Heart left ventricle (tissue), 16 donors: Measurements from ENCODE around the gene DHRS3. TPM values are rescaled to one million over a fixed set of nuclear protein-coding genes. Genes with fewer than 3 reads are reported as not detected.

Experiments
- ATAC-seq, 4 donors: fragments of 200-7000 bp; cut with Tn5 transposase; one replicate each; pipeline ENCODE4 v1.9.1; 2020 to 2022; ENCODE audit warnings: moderate library complexity in 4 of 4, mild to moderate bottlenecking in 3 of 4, moderate number of reproducible peaks in 1 of 4
- DNase-seq, 5 donors: peaks; one replicate each; pipeline ENCODE4 v3.0.0-alpha.2; 2020
- H3K27ac ChIP-seq, 12 donors: fragments of 200-600 bp; sonication (generic) in 4 of 12; one replicate each; pipeline versions ENCODE4 v1.5.0 to v1.8.0; 2016 to 2022; ENCODE audit warnings: mild to moderate bottlenecking in 2 of 12
- H3K27me3 ChIP-seq, 9 donors: fragments of 200-600 bp; sonication (generic) in 2 of 9; one replicate each; pipeline versions ENCODE4 v1.5.1 to v1.8.0; 2016 to 2022; ENCODE audit warnings: mild to moderate bottlenecking in 3 of 9
- H3K36me3 ChIP-seq, 9 donors: fragments of 200-600 bp; sonication (generic) in 2 of 9; one replicate each; pipeline versions ENCODE4 v1.5.0 to v1.8.0; 2018 to 2022; ENCODE audit warnings: mild to moderate bottlenecking in 2 of 9
- H3K4me1 ChIP-seq, 12 donors: fragments of 200-600 bp; sonication (generic) in 4 of 12; one replicate each; pipeline versions ENCODE4 v1.5.0 to v1.8.0; 2016 to 2022; ENCODE audit warnings: mild to moderate bottlenecking in 3 of 12
- H3K4me3 ChIP-seq, 12 donors: fragments of 200-600 bp; sonication (generic) in 4 of 12; one replicate each; pipeline versions ENCODE4 v1.5.0 to v1.8.0; 2017 to 2022; ENCODE audit warnings: mild to moderate bottlenecking in 9 of 12, moderate library complexity in 4 of 12
- H3K9me3 ChIP-seq, 12 donors: fragments of 200-600 bp; sonication (generic) in 4 of 12; one replicate each; pipeline versions ENCODE4 v1.5.0 to v1.8.0; 2016 to 2022; ENCODE audit warnings: mild to moderate bottlenecking in 1 of 12
- CTCF ChIP-seq, 12 donors: fragments of 200-600 bp; sonication (generic) in 4 of 12; IDR thresholded peaks; one replicate each; pipeline versions ENCODE4 v1.5.0 to v1.8.0; 2018 to 2022; ENCODE audit warnings: antibody characterized with exemption in 12 of 12, mild to moderate bottlenecking in 5 of 12
- POLR2A ChIP-seq, 2 donors: fragments of 450-650 bp; IDR thresholded peaks; one replicate each; pipeline ENCODE4 v1.6.1; 2017; ENCODE audit warnings: antibody characterized with exemption in 2 of 2, mild to moderate bottlenecking in 2 of 2, moderate library complexity in 2 of 2
- WGBS, 4 donors: extraction: QIAGEN DNeasy Blood & Tissue Kit in 2 of 4; methylation state at CpG; one replicate each; pipeline versions ENCODE4 v1.1.5 to v1.1.7; 2013 to 2018; 5-methylcytosine and 5-hydroxymethylcytosine counted together
- intact Hi-C, 10 donors: fragments of 100-400 bp; cut with DNase I; formaldehyde crosslinking; loops; one replicate each; pipeline versions ENCODE4 v1.11.1 to v1.14.2; 2022
- long read RNA-seq, 3 donors: library from polyadenylated mRNA; unstranded; transcript quantifications; one replicate each; pipeline ENCODE4 v2.0.0, GENCODE V29; 2020 to 2021
- polyA plus RNA-seq, 2 donors: library from polyadenylated mRNA; stranded (reverse); fragments of 200-250 nt; gene quantifications; one replicate each; pipeline ENCODE4 v1.2.3, GENCODE V29; 2013
- total RNA-seq, 9 donors: library from RNA; depleted of rRNA in 2 of 9; stranded (reverse); fragments of >200 nt in 2 of 9; fragmentation: NEBNext Ultra II Directional in 3 of 9; extraction: Animal tissue kit (Norgen Biotek cat#: 25700) in 3 of 9; gene quantifications; one replicate each; pipeline versions ENCODE4 v1.1.0 to v1.2.4, GENCODE V29; 2016 to 2023
- donor health status: ischemic (EF 13 %, LVEDD 7.1; RV severe dilation, severe dysfunction).
- donor health status: healthy with polysubstance abuse.
- donor health status: DM: no; HTN: yes; CAD: no.
- donor health status: DM: no; HTN: no; CAD: no.
- donor health status: ischemic (EF 25% LVEDD 6.9; RV normal size, moderate dysfunction).
- donor health status: ischemic (EF 25% LVEDD 5.7; RV mildly dilated, moderate dysfunction).
- donor health status: healthy.
- donor health status: DM: yes; HTN: yes; CAD: no.
- donor health status: ischemic (EF 35%, LVEDD 5.7; RV mildly dilated, moderate dysfunction).
- donor health status: nonischemic (EF 11% LVEDD 7.7; RV severe dilation, severe dysfunction).
- donor health status: DM: yes; HTN: yes; CAD: no.
- donor health status: PGD.
- donor health status: ischemic (EF 29% LVEDD 5.4; RV normal size, mild dysfunction).
- donor health status: nonischemic (EF 23%, LVEDD 6.1; RV moderate dilation, normal function).

The DHRS3 gene
- total RNA-seq (10 to 100 TPM; 28.6 to 84.0 (median 59.9) TPM), polyA plus RNA-seq (100 to 1,000 TPM in 1 of 2 donors, 10 to 100 TPM in 1; 39.7 to 102 TPM)
- long read RNA-seq, donor 1, transcript DHRS3-204 (6 exons, 1,722 nt): major isoform, 20 of 52 reads
- long read RNA-seq, donor 1, partial matches to known transcripts: 8 of 52 reads
- long read RNA-seq, donor 1, other reads (novel, unspliced or antisense): 24 of 52 reads
- long read RNA-seq, donor 2, transcript DHRS3-204 (6 exons, 1,722 nt): major isoform, 158 of 193 reads
- long read RNA-seq, donor 2, partial matches to known transcripts: 8 of 193 reads
- long read RNA-seq, donor 2, other reads (novel, unspliced or antisense): 27 of 193 reads
- long read RNA-seq, donor 3, transcript DHRS3-204 (6 exons, 1,722 nt): major isoform, 15 of 23 reads
- long read RNA-seq, donor 3, partial matches to known transcripts: 3 of 23 reads
- long read RNA-seq, donor 3, other reads (novel, unspliced or antisense): 5 of 23 reads

- TF ChIP-seq CTCF (IDR thresholded peaks at IDR 0.05) (no peak), POLR2A (IDR thresholded peaks at IDR 0.05) (peak in 1 of 2 donors; percentile 53)
- intact Hi-C loops: loop anchor here in 8 of 10 donors (2.0 to 10.0 kb wide), 15 partner anchors 17 to 276 kb away; no protein-coding TSS in a partner anchor
- Histone ChIP-seq H3K4me3 (peak within 1 kb of the TSS; percentile 63 to 97 (median 77)), H3K27me3 (no peaks in the 10 kb centered on the region), H3K27ac (peak within 1 kb of the TSS; percentile 91 to 98 (median 95)), H3K4me1 (peaks cover 0 to 74% (median 54%) of the 10 kb centered on the region in 12 donors), H3K36me3 (peaks cover 0 to 7% (median 0%) of the 10 kb centered on the region in 9 donors), H3K9me3 (no peaks in the 10 kb centered on the region)
- 0 to 1% (median 0%) methylated on average over 42 to 69 of the region's 69 CpGs for WGBS, 4 donors
- ATAC-seq (peak; percentile 46 to 78 (median 72)), DNase-seq (peak; percentile 78 to 91 (median 85))
Observed at GRCh38 chr1:12617901-12618660, at the start of gene DHRS3. DHRS3 (minus strand) TSS chr1:12618210; CDS start chr1:12617348, 862 bp downstream.

- 52 to 57% (median 56%) methylated on average over 15 of the region's 15 CpGs for WGBS, 4 donors
- no peak for TF ChIP-seq POLR2A (IDR thresholded peaks at IDR 0.05)
- TF ChIP-seq CTCF (IDR thresholded peaks at IDR 0.05): no peak
- Histone ChIP-seq H3K4me1 (no peaks in the 10 kb centered on the region), H3K27ac (no peak overlapping the region), H3K9me3 (peaks cover 0 to 17% (median 3%) of the 10 kb centered on the region in 12 donors), H3K27me3 (no peaks in the 10 kb centered on the region), H3K36me3 (no peaks in the 10 kb centered on the region), H3K4me3 (no peak overlapping the region)
- intact Hi-C loops: no loop called here
- no peak for DNase-seq
- ATAC-seq: no peak
Observed at GRCh38 chr1:12666141-12666735, 48.2 kb upstream of the DHRS3 start.

GRCh38 chr1:12665511-12665910 lies 47.5 kb upstream of the DHRS3 start:
- Histone ChIP-seq H3K4me3 (no peak overlapping the region), H3K27ac (no peak overlapping the region), H3K27me3 (no peaks in the 10 kb centered on the region), H3K4me1 (no peaks in the 10 kb centered on the region), H3K36me3 (no peaks in the 10 kb centered on the region), H3K9me3 (peaks cover 0 to 17% (median 3%) of the 10 kb centered on the region in 12 donors)
- no peak for DNase-seq
- intact Hi-C loops: no loop called here
- TF ChIP-seq CTCF (IDR thresholded peaks at IDR 0.05) (no peak), POLR2A (IDR thresholded peaks at IDR 0.05) (no peak)
- 84 to 89% (median 87%) methylated on average over 4 of the region's 4 CpGs for WGBS, 4 donors
- ATAC-seq: no peak
